ENCODE measurements around the gene INSYN1.

- TF ChIP-seq CTCF (IDR thresholded peaks at IDR 0.05; ENCODE audit: borderline replicate concordance, extremely low read depth, low read length, poor library complexity, severe bottlenecking): no peak
- TF ChIP-seq EZH2 (IDR thresholded peaks at IDR 0.05; ENCODE audit: borderline replicate concordance, low read depth, low read length, severe bottlenecking): no peak
Observed at GRCh38 chr15:73699249-73700040, 53.7 kb downstream of the INSYN1 start.
